ENCODE measurements around the gene RPTOR.
A peak's percentile ranks its signal among the peaks of the same experiment; 100 is the strongest.

Gene RPTOR

DNA sequence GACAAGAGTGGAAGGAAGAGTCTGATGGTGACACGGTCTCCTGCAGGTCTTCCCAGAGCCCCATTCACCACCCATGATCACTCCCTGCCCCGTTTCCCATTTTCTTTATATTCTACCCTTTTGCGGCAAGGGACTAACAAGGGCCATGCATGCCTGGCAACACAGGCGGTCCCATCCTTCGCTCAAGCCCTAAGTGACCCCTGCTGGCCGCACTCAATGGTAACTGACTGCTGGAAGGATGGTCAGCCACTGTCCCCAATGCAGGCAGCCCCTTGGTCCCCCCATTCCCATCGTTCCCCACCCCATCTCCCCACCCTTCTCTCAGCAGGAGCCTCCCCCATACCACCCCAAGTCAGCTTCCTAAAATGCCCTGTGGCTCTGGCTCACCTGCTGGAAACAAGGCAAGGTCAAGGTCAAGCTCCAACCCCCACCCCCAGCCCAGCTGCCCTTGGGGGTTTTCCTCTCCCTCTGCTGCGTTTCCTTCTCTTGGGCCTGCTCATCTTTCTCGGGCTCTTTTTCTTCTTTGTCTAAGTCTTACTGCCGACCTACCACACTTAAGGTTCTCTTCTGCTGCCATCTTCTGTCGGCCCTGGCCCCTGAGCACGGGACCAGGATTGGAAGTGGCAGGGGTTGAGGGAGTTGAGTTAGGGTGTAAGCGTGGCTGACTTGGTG lies 116.0 kb downstream of the RPTOR start:
- DNase-seq: no peak

DNA sequence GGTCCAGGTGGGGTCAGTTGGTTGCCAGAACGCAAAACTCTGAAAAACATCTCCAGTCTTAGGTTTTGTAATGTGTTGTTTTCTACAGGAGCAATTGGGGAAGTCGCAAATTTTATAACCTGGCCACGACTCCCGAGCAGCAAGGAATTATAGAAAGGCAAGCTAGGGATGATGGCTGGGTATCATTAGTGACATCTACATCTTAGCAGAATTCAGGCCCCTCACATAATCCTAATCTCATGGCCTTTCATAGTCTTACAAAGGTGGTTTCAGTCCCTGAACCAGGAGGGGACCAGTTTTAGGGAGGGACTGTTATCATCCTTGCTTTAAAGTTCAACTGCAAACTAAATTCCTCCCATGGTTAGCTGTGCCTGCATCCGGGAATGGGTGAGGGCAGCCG lies 117.9 kb downstream of the RPTOR start:
- DNase-seq: no peak

DNA sequence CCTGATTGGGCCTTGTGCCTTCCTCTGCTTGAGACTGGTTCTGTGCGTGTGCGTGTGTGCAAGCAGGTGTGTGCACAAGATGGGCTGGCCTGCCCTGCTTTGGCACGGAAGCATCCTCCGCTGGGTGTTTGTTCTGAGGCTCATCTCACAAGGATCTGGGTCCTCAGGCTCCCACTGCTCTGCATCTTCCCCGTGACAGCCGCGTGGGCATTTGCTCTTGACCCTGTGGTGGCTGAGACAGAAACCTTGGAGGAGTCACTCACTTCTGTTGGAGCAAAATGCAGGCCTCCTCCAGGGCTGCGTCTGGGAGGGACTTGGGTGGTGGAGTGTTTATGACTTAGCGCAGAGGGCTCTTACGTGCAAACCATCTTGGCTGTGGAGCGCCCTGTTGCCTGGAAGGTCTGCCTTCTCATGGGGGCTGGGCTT lies 119.2 kb downstream of the RPTOR start:
- no peak for DNase-seq

DNA sequence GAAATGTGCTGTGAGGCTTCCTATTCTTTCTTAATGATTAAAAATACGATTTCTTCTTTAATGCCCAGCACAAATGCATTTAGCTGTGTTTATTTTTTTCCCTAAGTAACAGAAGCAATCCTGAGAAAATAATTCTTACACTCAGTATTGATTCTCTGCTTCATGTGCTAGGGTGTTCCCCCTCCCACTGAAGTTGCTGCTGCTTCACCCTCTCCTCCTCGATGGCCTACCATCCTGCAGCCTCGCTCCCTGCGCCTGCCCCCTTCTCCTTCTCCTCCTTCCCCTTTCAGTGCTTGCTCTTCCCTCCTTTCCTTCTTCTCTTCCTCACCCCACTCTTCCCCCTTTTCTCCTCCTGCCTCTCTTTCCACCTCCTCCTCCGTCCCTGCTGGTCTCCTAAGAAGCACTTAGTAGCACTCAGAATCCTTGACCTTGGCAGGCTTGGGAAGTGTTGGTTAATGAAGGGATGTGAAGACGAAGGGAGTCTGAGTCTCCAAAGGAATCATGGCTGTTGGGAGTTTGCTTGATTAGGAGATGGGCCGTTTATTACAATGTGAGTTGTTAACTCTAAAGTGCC lies 119.7 kb downstream of the RPTOR start:
- DNase-seq: no peak

DNA sequence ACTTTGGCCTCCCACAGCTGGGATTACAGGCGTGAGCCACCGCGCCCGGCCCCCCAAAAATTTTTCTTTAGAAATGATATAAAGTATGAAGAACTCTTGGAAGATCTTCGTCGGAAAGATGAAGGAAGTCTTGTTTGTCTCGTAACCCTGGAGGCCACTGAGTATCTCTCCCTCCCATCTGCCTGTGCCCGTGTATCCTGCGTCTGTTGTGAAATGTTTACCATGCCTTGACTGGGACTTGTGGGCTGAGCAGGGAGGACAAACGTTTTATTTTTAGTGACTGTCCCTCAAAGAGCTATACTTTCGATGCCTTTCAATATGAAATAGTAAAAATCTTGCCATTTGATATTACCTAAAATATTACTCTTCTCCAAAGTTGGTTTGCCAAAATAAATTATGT lies 121.2 kb downstream of the RPTOR start:
- DNase-seq: no peak

DNA sequence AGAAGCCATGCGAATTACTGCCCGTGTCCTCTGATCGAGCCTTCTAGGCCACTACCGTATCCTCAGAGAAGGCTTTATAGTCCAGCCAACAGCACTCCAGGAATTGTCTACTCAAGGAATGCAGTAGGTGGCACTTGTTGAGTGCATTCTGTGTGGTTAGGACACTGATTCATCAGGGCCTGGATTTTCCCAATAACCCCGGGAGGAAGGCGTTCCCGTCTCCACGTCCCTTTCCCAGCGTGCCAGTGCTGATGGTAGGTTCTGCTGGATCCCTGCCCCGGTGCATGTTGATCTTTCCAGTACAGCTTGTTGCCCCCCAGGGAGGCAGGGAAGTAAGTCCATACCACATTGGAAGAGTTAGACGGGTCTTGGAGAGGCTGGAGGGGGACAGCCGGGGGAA lies 122.2 kb downstream of the RPTOR start:
- DNase-seq: no peak

DNA sequence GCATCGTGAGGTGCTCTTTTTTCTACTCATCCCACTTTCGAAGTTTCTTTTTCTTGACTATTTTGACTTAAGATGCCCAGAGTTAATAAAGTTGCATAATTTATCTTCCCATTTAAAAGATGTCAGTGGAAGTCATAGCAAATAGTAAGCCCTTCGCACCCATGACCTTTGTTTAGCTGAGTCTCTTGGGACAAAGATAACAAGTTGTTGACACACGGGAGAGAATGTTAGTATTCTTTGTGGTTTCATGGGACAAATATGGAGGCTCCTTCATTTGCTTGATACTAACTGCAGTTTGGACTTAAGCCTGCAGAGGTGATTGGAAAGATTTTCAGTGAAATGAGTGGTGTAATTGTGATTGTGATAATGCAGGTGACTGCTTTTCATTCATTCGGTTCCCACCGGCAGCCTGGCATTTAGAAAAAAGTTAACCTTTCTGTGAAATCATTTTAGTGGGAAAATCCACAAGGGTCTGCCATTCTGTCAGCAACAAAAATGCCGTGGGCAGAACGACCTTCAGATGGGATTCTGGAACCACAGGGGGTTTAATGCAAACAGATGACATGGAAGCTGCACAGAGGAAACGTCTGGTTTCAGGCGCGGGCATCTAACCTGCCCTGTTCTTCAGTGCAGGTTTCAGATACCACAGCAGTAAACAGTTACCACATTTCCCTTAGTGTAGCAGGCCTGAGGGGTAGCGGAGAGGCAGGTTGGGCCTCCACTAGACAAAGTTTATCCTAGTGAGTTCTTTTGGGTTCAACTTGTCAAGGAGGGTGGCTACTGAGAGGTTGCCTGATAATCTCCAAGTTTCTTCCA lies 123.0 kb downstream of the RPTOR start:
- no peak for DNase-seq

DNA sequence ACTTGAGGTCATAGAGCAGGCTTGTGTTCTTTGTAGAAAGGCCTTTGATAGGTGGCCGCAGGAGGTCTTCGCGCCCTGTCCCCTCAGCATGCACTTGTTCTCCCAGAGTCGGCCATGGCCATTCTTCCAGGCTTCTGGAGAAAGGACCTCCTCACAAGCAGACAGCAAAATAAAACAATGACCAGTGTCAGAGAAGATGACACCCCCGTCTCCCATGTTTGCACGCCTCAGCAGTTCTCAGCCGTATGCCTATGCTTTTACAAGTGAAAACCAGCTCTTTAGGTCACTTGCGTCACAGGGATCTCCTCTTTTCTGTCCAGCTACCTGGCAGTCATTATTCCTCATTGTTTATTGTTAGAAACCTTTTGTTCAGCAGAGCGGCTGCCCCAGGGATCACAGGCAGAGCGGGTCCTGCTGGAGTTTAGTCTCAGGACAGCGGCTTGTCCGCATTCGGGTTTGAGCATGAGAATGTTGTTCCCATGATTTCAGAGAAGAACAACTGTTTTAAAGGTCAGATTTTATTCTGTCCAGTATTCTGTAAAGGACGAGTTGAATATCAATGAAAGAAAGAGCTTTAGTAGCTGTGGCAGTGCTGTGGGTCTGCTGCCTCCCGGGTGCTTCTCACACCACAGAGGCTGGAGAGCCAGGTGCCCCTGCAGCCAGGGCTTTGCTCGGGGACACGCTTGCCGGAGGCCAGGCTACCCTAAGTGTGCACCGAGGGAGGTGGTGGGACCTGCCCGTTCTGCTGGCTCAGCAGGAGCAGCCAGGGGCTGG lies 123.9 kb downstream of the RPTOR start:
- no peak for DNase-seq

DNA sequence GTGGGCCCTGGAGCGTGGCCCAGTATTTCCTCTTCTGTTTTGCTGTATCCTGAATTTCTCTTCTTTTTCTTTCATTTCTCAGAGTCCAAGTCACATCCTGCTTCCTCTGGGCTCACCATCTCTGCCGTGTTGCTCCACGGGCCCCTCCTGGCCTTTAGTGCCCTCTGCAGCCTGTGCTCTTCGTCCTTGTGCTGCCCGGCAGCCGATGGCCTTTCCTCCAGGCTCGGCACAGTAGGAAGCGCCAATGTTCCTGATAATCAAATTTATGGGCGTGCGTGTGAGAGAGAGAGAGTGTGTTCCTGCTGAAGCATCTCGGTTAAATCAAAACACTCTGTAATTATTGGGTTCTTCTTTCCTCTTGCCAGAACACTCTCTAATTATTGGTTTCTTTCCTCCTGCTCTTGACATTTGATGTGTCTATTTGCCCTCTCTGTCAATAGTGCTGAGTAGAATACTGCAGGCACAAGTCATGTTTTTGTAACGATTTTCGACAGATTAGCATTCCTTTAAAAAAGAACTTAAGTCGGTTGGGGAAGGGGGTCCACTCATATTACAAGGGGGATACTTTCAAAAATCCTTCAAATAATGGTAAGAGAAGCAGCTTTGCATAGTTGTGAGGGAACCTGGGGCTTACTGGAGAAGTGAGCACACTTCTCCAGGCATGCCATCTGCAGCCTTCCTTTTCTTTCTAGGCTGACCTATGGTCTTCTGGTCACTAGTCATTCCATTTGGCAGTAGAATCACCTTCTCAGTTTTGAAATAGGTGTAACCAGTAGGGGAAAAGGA lies 126.6 kb downstream of the RPTOR start:
- DNase-seq: no peak

DNA sequence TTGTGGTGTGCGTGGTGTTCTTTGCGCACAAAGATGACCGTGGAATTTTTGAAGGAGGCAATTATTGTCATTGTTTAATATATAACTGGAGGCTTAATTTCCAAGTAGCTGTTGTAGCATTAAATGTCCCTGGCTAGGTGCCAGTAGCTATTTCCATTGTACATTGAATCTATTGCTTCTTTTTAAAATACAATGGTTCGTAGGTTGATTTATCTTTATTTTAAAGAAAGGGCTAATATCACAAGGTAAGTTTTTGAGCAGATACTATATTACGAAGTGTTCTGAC lies 127.1 kb downstream of the RPTOR start:
- DNase-seq: peak in 1 of 56 donors; percentile 16

DNA sequence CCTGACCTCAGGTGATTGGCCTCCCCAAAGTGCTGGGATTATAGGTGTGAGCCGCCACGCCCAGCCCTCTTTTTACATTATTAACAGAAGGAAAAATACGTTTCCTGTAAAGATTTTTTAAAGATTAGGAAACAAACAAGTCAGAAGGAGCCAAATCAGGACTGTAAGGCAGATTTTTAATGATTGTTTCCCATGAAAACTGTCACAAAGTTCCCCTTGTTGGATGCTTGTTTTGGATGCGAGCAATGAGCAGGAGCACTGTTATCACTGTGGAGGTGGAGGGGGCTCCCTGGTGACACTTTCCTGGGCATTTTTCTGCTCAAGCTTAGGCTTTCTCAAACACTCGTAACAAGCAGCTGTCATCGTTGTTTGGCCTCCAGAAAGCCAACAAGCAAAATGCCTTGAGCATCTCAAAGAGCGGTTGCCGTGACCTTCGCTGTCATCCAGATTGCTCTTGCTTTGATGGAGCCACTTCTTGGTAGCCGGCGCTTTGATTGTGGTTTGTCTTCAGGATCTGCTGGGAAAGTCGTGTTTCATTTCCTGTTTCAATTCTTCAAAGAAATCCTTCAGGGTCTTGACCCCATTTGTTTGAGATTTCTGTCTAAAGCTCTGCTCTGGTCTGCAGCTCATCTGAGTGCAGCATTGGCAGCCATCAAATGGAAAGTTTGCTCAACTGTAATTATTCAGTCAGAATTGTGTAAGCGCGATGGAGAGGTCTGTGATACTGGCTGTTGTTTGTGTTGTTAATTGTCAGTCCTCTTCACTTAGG lies 128.7 kb downstream of the RPTOR start:
- no peak for DNase-seq

DNA sequence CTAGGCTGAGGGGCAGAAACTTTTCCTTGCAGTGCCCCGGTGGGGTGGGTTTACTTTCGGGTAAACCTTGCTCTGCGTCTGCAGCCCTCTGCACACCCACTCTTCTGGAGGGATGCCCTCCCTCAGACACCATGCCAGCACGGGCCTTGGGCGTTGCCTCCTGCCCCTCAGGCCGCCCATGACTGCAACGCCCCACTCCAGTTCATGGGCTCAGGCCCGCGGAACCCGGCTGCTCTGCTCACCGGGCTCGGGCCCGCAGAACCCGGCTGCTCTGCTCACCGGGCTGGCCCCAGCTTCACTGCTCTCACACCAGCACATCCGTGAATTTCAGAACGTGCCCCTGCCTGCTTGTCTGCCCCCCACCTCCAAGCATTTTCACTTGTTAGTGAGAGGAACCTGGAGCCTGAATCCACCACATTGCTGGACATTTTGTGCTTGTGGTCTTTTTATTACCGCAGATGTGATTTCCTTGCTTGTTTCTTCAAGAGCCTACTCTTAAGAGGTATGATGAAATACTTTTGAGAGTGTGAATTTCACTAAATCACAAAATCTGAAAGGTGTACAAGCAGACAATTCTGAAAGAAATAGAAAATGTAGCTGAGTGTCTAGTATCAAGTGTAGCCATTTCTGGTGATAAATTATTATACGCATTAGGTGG lies 130.9 kb downstream of the RPTOR start:
- DNase-seq: no peak

DNA sequence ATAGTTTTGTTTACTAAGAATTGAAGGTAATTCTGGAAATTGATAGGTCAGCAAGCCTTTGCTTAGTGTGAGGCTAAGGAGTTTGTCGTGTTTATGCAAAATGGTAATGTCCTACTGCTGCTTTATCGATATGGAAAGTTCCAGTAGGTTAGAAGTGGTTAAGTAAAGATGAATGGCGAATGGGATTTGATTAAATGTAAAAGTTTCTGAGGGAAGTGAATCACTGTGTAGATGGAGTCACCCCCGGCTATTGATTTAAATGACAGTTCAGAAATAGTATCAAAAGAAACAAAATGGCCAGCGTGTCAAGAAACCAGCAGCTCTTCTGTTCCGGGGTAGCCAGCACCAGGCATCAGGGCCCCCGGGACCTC lies 131.4 kb downstream of the RPTOR start:
- no peak for DNase-seq

DNA sequence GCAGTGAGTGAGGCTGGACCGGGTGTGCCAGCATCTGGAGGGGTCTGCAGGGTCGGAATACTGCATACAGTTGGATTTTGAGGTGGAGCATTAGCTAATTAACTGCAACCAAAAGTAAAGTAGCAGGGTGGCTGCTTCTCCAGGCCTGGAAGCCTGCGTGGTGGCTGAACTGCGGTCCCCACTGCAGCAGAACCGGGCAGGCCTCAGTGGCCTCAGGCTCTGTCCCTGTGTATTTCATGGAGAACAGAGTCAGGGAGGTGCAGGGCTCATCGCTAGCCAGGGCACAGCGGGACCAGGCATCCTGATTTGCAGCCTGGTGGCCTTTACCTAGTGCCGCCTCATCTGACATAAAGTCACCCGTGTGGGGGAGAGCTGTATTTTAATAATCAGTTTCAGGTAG lies 131.9 kb downstream of the RPTOR start:
- no peak for DNase-seq

DNA sequence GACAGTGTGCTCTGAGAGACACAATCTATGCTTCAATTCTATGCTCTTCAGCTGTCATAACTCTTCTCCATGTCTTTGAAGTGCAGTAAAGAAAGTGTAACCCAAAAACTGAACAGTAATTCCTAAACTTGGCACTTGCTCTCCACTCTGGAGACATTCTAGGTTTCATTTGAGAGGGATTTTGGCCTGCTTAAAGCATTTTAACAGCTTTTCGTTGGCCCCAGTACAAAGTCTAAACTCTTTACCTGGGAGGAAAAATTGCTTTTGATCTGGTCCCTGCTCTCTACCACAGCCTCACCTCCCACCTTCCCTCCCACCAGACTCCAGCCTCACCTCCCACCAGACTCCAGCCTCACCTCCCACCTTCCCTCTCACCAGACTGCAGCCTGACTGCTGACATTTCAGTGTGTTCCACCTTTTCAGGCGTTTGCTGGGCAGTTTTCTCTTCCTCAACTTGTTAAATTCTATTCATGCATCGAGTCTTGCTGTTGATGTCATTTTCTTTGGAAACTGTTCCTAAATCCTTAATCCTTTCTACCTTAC lies 132.6 kb downstream of the RPTOR start:
- no peak for DNase-seq

DNA sequence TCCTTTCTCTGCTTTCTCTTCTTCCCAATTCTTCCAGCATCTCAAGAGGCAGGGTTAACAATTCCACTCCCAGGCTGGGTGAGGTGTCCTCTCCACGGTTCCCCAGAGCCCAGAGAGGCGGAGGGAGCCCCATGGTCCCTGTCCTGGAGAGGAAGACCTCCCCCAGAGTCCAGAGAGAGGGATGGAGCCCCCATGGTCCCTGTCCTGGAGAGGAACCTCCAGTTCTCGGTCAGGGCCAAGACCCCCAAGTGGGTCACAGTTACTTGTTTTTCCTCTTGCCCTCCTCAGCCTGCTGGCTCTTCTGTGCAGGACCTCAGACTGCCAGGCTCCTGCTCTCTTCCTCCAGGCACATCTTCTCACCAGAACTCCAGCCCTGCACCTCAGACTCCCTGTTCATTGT lies 135.2 kb downstream of the RPTOR start:
- no peak for DNase-seq

DNA sequence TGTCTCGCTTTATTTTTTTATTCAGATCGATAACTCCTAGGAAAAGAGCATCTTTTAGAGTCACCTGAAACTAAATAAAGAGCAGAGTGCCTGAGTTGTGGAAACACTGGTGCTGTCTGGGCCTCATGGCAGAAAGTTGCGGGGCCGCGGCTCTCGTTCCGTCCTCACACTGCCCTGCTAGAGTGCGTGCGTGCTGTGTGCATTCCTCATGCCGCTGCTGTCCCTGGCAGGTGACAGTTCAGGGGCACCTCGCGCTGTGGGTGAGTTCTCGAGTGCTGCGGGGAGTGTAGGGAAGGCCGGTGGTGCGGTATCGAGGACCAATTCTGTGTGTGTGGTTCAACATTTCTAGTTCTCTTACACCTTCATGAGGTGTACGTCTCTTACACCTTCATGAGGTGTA lies 136.6 kb downstream of the RPTOR start:
- DNase-seq: no peak

DNA sequence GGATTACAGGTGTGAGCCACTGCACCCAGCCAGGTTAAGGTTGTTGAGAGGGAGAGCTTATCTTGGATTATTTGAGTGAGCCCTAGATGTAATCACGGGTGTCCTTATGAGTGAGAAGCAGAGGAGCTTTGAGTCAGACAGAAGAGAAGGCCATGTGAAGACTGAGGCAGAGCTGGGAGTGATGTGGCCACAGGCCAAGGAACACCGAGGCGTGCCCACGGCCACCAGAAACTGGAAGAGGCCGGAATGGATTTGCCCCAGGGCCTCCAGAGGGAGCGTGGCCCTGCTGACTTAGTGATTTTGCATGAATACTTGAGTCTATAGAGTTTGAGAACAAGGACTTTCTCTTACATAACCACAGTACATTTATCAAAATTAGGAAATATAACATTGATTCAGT lies 137.7 kb downstream of the RPTOR start:
- DNase-seq: no peak

DNA sequence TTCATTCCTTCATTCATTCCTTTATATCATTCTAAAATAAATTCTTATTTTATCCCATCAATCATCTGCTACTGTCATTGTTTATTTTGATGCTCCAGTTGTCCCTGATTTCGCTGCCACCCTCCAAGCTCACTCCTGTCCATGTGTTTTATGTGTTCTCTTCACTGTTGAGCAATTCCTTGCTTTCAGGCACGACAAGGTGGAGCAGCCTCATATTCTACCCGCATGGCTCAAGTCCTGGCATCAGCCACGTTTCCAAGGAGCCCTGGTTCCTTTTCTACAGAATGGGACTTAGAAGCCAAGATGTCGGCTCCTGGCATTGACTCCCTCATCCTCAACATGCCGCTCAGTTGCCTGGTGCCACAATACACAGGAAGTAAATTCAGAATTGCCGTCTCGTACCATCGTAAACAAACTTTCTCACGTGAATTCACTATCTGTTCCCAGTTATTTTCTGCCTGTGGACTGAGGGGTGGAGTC lies 139.0 kb downstream of the RPTOR start:
- DNase-seq: peak in 15 of 56 donors; percentile 11 to 69 (median 33)

DNA sequence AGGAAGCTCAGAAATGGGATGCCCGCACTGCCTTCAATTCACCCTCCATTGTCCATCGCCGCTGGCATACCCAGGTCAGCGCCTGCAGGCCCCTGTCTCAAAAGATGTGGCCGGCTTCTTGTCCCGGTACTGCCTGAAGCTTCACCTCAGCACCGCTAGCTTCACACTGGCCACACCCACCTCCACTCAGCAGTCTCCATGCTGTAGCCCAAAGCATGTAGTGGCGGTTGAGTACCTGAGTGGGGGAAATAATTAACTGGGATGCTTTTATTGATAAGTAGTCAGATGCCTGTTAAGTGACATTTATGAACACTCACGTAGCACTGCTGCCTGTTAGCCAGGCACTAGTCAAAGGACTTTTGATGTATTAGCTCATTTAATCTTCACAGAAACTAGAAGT lies 143.2 kb downstream of the RPTOR start:
- no peak for DNase-seq
